OCI-LY7 (cell line): ENCODE results near the gene BLM. TPM values are rescaled to one million over a fixed set of nuclear protein-coding genes. Genes with fewer than 3 reads are reported as not detected.

ENCODE experiments used
- BruUV-seq: library from RNA; stranded (reverse); fragments of 400-500 nt; replicated peaks from 2 replicates; lab custom pipeline; 2021; lab: Mats Ljungman, UMichigan
- CTCF ChIA-PET: fragments of 300-600 bp; sonication (Branson Sonifier 250); formaldehyde crosslinking; loops from one replicate; lab custom pipeline; 2022; ENCODE audit warnings: antibody characterized with exemption; ENCODE audit not compliant: unreplicated experiment; lab: Charles Lee
- POLR2A ChIA-PET: fragments of 300-600 bp; sonication (Branson Sonifier 250); formaldehyde crosslinking; loops from one replicate; lab custom pipeline; 2022; ENCODE audit warnings: antibody characterized with exemption; lab: Charles Lee
- DNase-seq: peaks from one replicate; pipeline ENCODE4 v3.0.0-alpha.2; 2015; ENCODE audit warnings: low spot score
- H2AFZ ChIP-seq: fragments of 200-600 bp; sonication (generic), shearing (Covaris generic); 2 replicates; pipeline ENCODE4 v1.6.1; 2014; ENCODE audit warnings: mild to moderate bottlenecking, antibody characterized with exemption, low read length, moderate library complexity
- H3K27ac ChIP-seq: fragments of 200-600 bp; sonication (generic); 2 replicates; pipeline ENCODE4 v1.5.1; 2014; ENCODE audit warnings: mixed run types, low read depth, mild to moderate bottlenecking, moderate library complexity, low read length, inconsistent platforms; ENCODE audit not compliant: poor library complexity, severe bottlenecking
- H3K36me3 ChIP-seq: fragments of 200-600 bp; sonication (generic); 2 replicates; pipeline ENCODE4 v1.6.1; 2014; ENCODE audit warnings: mild to moderate bottlenecking, antibody characterized with exemption, low read length, moderate library complexity, mixed read lengths; ENCODE audit not compliant: insufficient read depth
- H3K4me1 ChIP-seq: fragments of 200-600 bp; sonication (generic); 2 replicates; pipeline ENCODE4 v1.5.1; 2014; ENCODE audit warnings: mild to moderate bottlenecking, low read length; ENCODE audit not compliant: insufficient read depth, poor library complexity, severe bottlenecking
- H3K4me2 ChIP-seq: fragments of 200-600 bp; sonication (generic); 2 replicates; pipeline ENCODE4 v1.6.1; 2014; ENCODE audit warnings: mild to moderate bottlenecking, low read length
- H3K4me3 ChIP-seq: fragments of 200-600 bp; sonication (generic); 2 replicates; pipeline ENCODE4 v1.5.1; 2014; ENCODE audit warnings: mild to moderate bottlenecking, low read depth, low read length; ENCODE audit not compliant: poor library complexity, severe bottlenecking
- H3K79me2 ChIP-seq: fragments of 200-600 bp; sonication (generic); 2 replicates; pipeline ENCODE4 v1.6.1; 2016; ENCODE audit warnings: low read depth, mild to moderate bottlenecking, low read length, moderate library complexity, mixed read lengths; ENCODE audit not compliant: insufficient read depth
- H3K9me2 ChIP-seq: fragments of 200-600 bp; sonication (generic); 2 replicates; pipeline ENCODE4 v1.6.1; 2016; ENCODE audit warnings: mild to moderate bottlenecking, low read length, mixed read lengths; ENCODE audit not compliant: insufficient read depth
- H3K9me3 ChIP-seq: fragments of 200-600 bp; sonication (generic); 2 replicates; pipeline ENCODE4 v1.6.1; 2014; ENCODE audit warnings: mild to moderate bottlenecking, mixed run types, low read length, mixed read lengths
- H4K20me1 ChIP-seq: fragments of 200-600 bp; sonication (generic); 2 replicates; pipeline ENCODE4 v1.6.1; 2014; ENCODE audit warnings: mild to moderate bottlenecking, antibody characterized with exemption, low read length, moderate library complexity, mixed read lengths; ENCODE audit not compliant: insufficient read depth
- CTCF ChIP-seq: fragments of 200-600 bp; sonication (generic); conservative IDR thresholded peaks from 2 replicates; pipeline ENCODE4 v1.5.1; 2014; ENCODE audit warnings: mild to moderate bottlenecking, antibody characterized with exemption, low read length, moderate library complexity, mixed read lengths
- EZH2phosphoT487 ChIP-seq: fragments of 200-600 bp; sonication (generic); IDR thresholded peaks from 2 replicates; pipeline ENCODE4 v1.6.1; 2018; ENCODE audit warnings: low read depth, borderline replicate concordance, mild to moderate bottlenecking, mixed run types, antibody characterized with exemption, low read length, moderate library complexity, mixed read lengths
- intact Hi-C: fragments of 100-400 bp; cut with micrococcal nuclease; formaldehyde crosslinking; loops from one replicate; pipeline ENCODE4 v1.10.0; 2022; ENCODE audit not compliant: unreplicated experiment
- total RNA-seq, 2 experiments: library from RNA; depleted of rRNA in 1 of 2; stranded (reverse); fragments of >200 nt in 1 of 2; shearing (Covaris generic) in 1 of 2; gene quantifications; 2 replicates each; pipeline ENCODE4 v1.2.3, GENCODE V29; 2014 to 2022

BLM gene
- total RNA-seq, 2 experiments from 2014 or later, result 47.1 to 51.8 TPM

DNA sequence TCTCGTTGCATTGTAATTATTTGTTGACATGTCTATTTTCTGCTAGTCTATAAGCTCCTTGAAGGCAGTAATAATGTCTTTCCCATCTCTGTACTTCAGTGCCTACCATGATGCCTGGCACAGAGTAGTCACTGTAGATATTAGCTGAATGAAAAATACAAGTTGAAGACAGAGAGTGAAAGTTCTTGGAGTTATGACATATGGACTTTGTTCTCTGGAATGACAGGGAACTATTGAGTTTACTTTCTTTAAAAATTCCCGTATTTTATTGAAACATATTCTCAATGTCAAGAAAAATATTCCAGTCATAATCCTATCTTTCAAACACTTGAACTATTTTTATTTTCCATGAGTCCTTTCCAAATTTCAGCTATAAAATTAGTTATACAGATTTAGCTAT lies 3.0 kb downstream of the BLM start:
- TF ChIP-seq EZH2phosphoT487 (no peak), CTCF (no peak)
- H2AFZ ChIP-seq, result no peak overlapping the region
- H4K20me1 ChIP-seq, result peaks cover 16% of the 10 kb centered on the region; the same call in 1 of the 2 replicates
- ChIA-PET CTCF (no interaction called here), POLR2A (interaction anchor here (0.6 to 1.3 kb wide), 4 partner anchors 21 to 185 kb away, joined by 3 to 7 read pairs (median 4); no protein-coding TSS in a partner anchor)
- no peaks in the 10 kb centered on the region for H3K9me2 ChIP-seq
- no TSS peak for BruUV-seq
- no peak for DNase-seq
- H3K27ac ChIP-seq, result no peak overlapping the region
- H3K36me3 ChIP-seq, result peaks cover 44% of the 10 kb centered on the region
- intact Hi-C loops, result no loop called here
- peak overlapping the region; percentile 14; the same call in 1 of the 2 replicates for H3K4me2 ChIP-seq
- H3K4me3 ChIP-seq, result no peak overlapping the region
- peaks cover 79% of the 10 kb centered on the region for H3K79me2 ChIP-seq
- H3K9me3 ChIP-seq, result no peaks in the 10 kb centered on the region
- peaks cover 23% of the 10 kb centered on the region for H3K4me1 ChIP-seq

DNA sequence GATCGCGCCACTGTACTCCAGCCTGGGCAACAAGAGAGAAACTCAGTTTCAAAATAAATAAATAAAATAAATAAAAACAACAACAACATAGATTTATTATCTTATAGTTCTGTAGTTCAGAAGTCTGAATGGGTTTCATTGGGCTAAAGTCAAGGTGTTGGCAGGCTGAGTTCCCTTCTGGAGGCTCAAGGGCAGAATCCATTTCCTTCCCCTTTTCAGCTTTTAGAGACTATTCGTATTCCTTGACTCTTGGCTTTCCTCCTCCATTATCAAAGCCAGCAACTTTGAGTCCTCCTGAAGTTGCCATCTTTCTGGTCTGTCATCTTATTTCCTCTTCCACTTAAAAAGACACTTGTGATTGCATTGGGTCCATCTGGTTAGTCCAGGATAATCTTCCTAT lies 12.1 kb downstream of the BLM start:
- CTCF ChIA-PET, result no interaction called here
- Histone ChIP-seq H3K4me2 (no peak overlapping the region), H2AFZ (no peak overlapping the region), H4K20me1 (no peaks in the 10 kb centered on the region; the same call in 1 of the 2 replicates), H3K9me2 (no peaks in the 10 kb centered on the region), H3K36me3 (peaks cover 98% of the 10 kb centered on the region), H3K9me3 (peaks cover 18% of the 10 kb centered on the region), H3K4me1 (no peaks in the 10 kb centered on the region), H3K4me3 (no peak overlapping the region), H3K79me2 (peaks cover 97% of the 10 kb centered on the region), H3K27ac (no peak overlapping the region)
- TF ChIP-seq CTCF, result no peak
- no peak for TF ChIP-seq EZH2phosphoT487
- intact Hi-C loops, result no loop called here
- POLR2A ChIA-PET, result interaction anchor here (0.6 to 1.2 kb wide), 2 partner anchors 17 to 171 kb away, joined by 3 read pairs; no protein-coding TSS in a partner anchor
- DNase-seq, result no peak
- BruUV-seq, result no TSS peak

DNA sequence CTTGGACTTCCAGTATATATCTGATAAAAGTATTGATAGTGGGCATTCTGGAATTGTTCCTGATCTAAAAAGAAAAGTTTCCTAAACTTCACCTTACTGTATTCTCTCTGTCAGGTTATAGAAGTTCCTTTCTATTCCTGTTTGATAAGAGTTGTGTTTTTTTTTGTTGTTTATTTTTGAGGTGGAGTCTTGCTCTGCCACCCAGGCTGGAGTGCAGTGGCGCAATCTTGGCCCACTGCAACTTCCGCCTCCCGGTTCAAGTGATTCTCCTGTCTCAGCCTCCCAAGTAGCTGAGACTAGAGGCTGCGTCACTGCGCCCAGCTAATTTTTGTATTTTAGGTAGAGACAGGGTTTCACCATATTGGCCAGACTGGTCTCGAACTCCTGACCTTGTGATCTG lies 13.1 kb downstream of the BLM start:
- no peak overlapping the region for H3K27ac ChIP-seq
- no peak overlapping the region for H3K4me3 ChIP-seq
- ChIA-PET CTCF (no interaction called here), POLR2A (interaction anchor here (1.5 kb wide), 1 partner anchor 13 kb away, joined by 4 read pairs; the partner anchor contains the start of gene BLM)
- intact Hi-C loops, result no loop called here
- H3K36me3 ChIP-seq, result peaks cover 96% of the 10 kb centered on the region
- peaks cover 18% of the 10 kb centered on the region for H3K9me3 ChIP-seq
- peaks cover 95% of the 10 kb centered on the region for H3K79me2 ChIP-seq
- H3K4me2 ChIP-seq, result no peak overlapping the region
- H4K20me1 ChIP-seq, result no peaks in the 10 kb centered on the region; the same call in 1 of the 2 replicates
- no TSS peak for BruUV-seq
- DNase-seq, result no peak
- H3K9me2 ChIP-seq, result no peaks in the 10 kb centered on the region
- TF ChIP-seq CTCF, result no peak
- no peak for TF ChIP-seq EZH2phosphoT487
- H3K4me1 ChIP-seq, result no peaks in the 10 kb centered on the region
- no peak overlapping the region for H2AFZ ChIP-seq
